GM21381 (cell line): ENCODE measurements around the gene OS9.

Source experiments
- ATAC-seq: cut with Tn5 transposase; IDR thresholded peaks from one replicate; pipeline ENCODE4 v1.9.1; 2021; ENCODE audit warnings: mild to moderate bottlenecking, moderate library complexity; ENCODE audit not compliant: unreplicated experiment

Gene OS9

GRCh38 chr12:57764662-57765002, 70.7 kb downstream of the OS9 start:
- peak; percentile 17 for ATAC-seq

- ATAC-seq, result peak; percentile 65
Observed at GRCh38 chr12:57765003-57765697, 71.2 kb downstream of the OS9 start.

GRCh38 chr12:57765698-57766463, 71.9 kb downstream of the OS9 start:
- no peak for ATAC-seq

- no peak for ATAC-seq
Observed at GRCh38 chr12:57766464-57767304, 72.8 kb downstream of the OS9 start, which contains the start of gene CYP27B1. TSS of gene CYP27B1 (minus strand) at chr12:57767078. CDS start at chr12:57767041, 37 bp downstream.

GRCh38 chr12:57767305-57767698, 73.4 kb downstream of the OS9 start:
- ATAC-seq, result no peak

GRCh38 chr12:57767876-57768275, 73.9 kb downstream of the OS9 start:
- no peak for ATAC-seq

GRCh38 chr12:57769594-57769993, 75.7 kb downstream of the OS9 start:
- no peak for ATAC-seq

DNA sequence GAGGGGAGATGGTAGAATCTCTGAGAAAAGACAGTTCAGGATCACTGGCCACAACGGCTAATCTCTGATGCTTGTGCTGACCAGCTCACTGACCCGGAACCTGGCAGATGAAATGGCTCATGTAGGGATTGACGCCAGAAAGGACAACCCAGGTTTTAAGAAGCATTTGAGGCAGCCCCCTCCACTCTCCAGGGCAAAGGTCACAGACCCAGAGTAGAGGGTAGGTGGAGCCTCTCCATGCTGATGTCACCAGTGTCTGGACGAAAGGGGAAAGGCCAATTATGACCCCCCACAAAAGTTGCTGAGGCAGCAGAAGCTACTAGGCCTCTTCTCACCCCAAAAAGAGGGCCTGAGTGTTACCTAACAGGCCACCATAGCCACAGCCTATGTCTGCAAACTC, 76.8 kb downstream of the OS9 start:
- ATAC-seq, result no peak
